Right atrium auricular region (tissue), 2 donors: Measurements from ENCODE around the gene ABCC6. TPM values are rescaled to one million over a fixed set of nuclear protein-coding genes. Genes with fewer than 3 reads are reported as not detected.

Experiments used
- DNase-seq: peaks from one replicate; pipeline ENCODE4 v3.0.0-alpha.2; 2019; ENCODE audit warnings: low spot score
- H3K27ac ChIP-seq, 2 donors: fragments of 200-600 bp; sonication (generic); 1 replicate in 1 of 2; 2 replicates in 1 of 2; pipeline ENCODE4 v1.5.1; 2016 to 2019
- H3K27me3 ChIP-seq, 2 donors: fragments of 200-600 bp; sonication (generic); one replicate each; pipeline versions ENCODE4 v1.5.1 to v1.6.0; 2017 to 2019
- H3K36me3 ChIP-seq: fragments of 200-600 bp; sonication (generic); one replicate; pipeline ENCODE4 v1.5.1; 2016
- H3K4me1 ChIP-seq, 2 donors: fragments of 200-600 bp; sonication (generic); one replicate each; pipeline versions ENCODE4 v1.5.1 to v1.6.0; 2017 to 2019
- H3K4me3 ChIP-seq, 2 donors: fragments of 200-600 bp; sonication (generic); 1 replicate in 1 of 2; 2 replicates in 1 of 2; pipeline ENCODE4 v1.5.1; 2017 to 2019; ENCODE audit warnings: mild to moderate bottlenecking in 1 of 2, moderate library complexity in 1 of 2
- H3K9me3 ChIP-seq, 2 donors: fragments of 200-600 bp; sonication (generic); one replicate each; pipeline ENCODE4 v1.5.1; 2019
- total RNA-seq, 2 donors: library from RNA; depleted of rRNA; stranded (reverse); fragments of >200 nt; gene quantifications; one replicate each; pipeline ENCODE4 v1.1.0, GENCODE V29; 2016
- TF ChIP-seq, protein P1 (sequence below), 2 donors: fragments of 200-600 bp; sonication (generic); IDR thresholded peaks; one replicate each; pipeline ENCODE4 v1.5.1; 2019; ENCODE audit warnings: antibody characterized with exemption in 2 of 2

ABCC6 gene
- total RNA-seq, 2 donors from 2014 or later = 0.52 to 1.8 TPM

- H3K27ac ChIP-seq = no peak overlapping the region
- TF ChIP-seq, protein P1, sequence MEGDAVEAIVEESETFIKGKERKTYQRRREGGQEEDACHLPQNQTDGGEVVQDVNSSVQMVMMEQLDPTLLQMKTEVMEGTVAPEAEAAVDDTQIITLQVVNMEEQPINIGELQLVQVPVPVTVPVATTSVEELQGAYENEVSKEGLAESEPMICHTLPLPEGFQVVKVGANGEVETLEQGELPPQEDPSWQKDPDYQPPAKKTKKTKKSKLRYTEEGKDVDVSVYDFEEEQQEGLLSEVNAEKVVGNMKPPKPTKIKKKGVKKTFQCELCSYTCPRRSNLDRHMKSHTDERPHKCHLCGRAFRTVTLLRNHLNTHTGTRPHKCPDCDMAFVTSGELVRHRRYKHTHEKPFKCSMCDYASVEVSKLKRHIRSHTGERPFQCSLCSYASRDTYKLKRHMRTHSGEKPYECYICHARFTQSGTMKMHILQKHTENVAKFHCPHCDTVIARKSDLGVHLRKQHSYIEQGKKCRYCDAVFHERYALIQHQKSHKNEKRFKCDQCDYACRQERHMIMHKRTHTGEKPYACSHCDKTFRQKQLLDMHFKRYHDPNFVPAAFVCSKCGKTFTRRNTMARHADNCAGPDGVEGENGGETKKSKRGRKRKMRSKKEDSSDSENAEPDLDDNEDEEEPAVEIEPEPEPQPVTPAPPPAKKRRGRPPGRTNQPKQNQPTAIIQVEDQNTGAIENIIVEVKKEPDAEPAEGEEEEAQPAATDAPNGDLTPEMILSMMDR (IDR thresholded peaks at IDR 0.05) = no peak
- no peaks in the 10 kb centered on the region for H3K9me3 ChIP-seq
- H3K36me3 ChIP-seq = peaks cover 40% of the 10 kb centered on the region
- no peak overlapping the region for H3K4me3 ChIP-seq
- no peaks in the 10 kb centered on the region for H3K27me3 ChIP-seq
- no peak for DNase-seq
- peaks cover 0 to 6% of the 10 kb centered on the region in 2 donors for H3K4me1 ChIP-seq
Observed at GRCh38 chr16:16100631-16101030, 122.7 kb downstream of the ABCC6 start.

DNA sequence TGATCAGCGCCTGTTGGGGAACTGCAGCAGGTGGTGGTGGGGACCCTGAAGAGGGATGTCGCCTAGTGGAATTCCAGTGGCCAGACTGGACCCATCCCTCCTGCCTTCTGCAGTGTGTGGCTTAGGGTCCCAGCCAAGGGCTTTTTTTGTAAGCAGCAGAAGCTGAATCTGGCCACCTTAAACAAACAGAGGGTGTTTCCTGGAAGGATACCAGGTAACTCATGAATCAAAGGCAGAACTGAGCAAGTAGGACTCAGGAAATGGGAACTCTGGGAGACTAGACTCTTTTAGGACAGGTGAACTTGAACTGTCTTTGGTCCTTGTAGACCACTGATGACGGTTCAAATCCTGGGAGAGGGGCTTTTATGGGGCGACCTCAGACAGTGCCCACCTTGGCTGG lies 124.0 kb downstream of the ABCC6 start:
- Histone ChIP-seq H3K4me3 (no peak overlapping the region), H3K9me3 (no peaks in the 10 kb centered on the region), H3K4me1 (peaks cover 0 to 6% of the 10 kb centered on the region in 2 donors), H3K27ac (no peak overlapping the region), H3K36me3 (peaks cover 36% of the 10 kb centered on the region), H3K27me3 (no peaks in the 10 kb centered on the region)
- TF ChIP-seq, protein P1 (IDR thresholded peaks at IDR 0.05) = no peak
- DNase-seq = no peak

Other genes starting within 250 kb of the ABCC6 start
- gene NOMO3, start 9.0 kb upstream of the ABCC6 start, total RNA-seq = 10 to 100 TPM; 83.0 to 92.1 TPM
- gene NPIPA7, start 155.6 kb upstream of the ABCC6 start, total RNA-seq = 1 to 10 TPM; 3.5 to 3.6 TPM